Femur (tissue), 1 donor: Measurements from ENCODE around the gene TRAP1.
"Not testable (repeated sequence)": the region's sequence is repeated elsewhere in the genome, so short reads cannot be mapped to it uniquely, and the experiment has no call there.

Source experiments
- DNase-seq: peaks from one replicate; pipeline ENCODE4 v3.0.0-alpha.2; 2017

The TRAP1 gene

GRCh38 chr16:3609895-3610697 lies 107.2 kb downstream of the TRAP1 start:
- no peak for DNase-seq

DNA sequence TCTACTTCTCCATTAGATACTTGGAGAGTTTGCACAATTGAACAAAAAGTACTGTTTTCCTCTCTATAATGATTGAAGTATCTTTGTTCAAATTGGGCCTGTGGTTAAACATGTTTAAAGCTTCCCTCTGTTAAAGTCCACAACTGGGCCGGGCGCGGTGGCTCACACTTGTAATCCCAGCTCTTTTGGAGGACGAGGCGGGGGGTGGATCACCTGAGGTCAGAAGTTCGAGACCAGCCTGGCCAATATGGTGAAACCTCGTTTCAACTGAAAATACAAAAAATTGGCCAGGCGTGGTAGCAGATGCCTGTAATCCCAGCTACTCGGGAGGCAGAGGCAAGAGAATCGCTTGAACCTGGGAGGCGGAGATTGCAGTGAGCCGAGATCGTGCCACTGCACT lies 108.3 kb downstream of the TRAP1 start:
- DNase-seq = not testable (repeated sequence)

DNA sequence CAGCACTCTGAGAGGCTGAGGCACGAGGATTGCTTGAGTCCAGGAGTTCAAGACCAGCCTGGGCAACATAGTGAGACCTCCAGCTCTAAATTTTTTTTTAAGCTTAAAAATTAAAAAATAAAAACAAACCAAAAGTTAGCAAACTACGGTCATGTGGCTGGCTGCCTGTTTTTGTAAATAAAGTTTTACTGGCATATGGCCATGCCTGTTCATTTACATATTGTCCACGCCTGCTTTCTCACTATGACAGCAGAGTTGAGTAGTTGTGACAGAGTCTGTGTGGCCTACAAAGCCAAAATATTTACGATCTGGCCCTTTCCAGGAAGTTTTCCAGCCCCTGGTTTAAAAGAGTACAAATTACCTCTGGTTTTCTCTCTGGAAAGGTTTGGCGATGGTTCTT lies 109.3 kb downstream of the TRAP1 start:
- DNase-seq = no peak
